Glutamatergic neuron (in vitro differentiated cells): ENCODE data around the gene ZNF280B. TPM values are rescaled to one million over a fixed set of nuclear protein-coding genes. Genes with fewer than 3 reads are reported as not detected.

ENCODE experiments used
- DNase-seq: peaks from one replicate; pipeline ENCODE4 v3.0.0; 2022
- H3K27ac Mint-ChIP-seq: one replicate; pipeline ENCODE4 v1.8.0; 2020; ENCODE audit warnings: mild to moderate bottlenecking, mixed read lengths, inconsistent platforms; ENCODE audit not compliant: unreplicated experiment
- H3K27me3 Mint-ChIP-seq: one replicate; pipeline ENCODE4 v1.8.0; 2020; ENCODE audit warnings: mild to moderate bottlenecking, moderate library complexity, mixed read lengths, inconsistent platforms; ENCODE audit not compliant: unreplicated experiment
- H3K36me3 Mint-ChIP-seq: one replicate; pipeline ENCODE4 v1.8.0; 2020; ENCODE audit warnings: mild to moderate bottlenecking, mixed read lengths, inconsistent platforms; ENCODE audit not compliant: unreplicated experiment
- H3K4me1 Mint-ChIP-seq: one replicate; pipeline ENCODE4 v1.8.0; 2020; ENCODE audit warnings: mild to moderate bottlenecking, low read depth, mixed read lengths, inconsistent platforms; ENCODE audit not compliant: unreplicated experiment
- H3K4me3 Mint-ChIP-seq: one replicate; pipeline ENCODE4 v1.8.0; 2020; ENCODE audit warnings: mild to moderate bottlenecking, mixed read lengths, inconsistent platforms; ENCODE audit not compliant: unreplicated experiment
- H3K9me3 Mint-ChIP-seq: one replicate; pipeline ENCODE4 v1.8.0; 2020; ENCODE audit warnings: mild to moderate bottlenecking, moderate library complexity, mixed read lengths, inconsistent platforms; ENCODE audit not compliant: unreplicated experiment
- total RNA-seq: library from RNA; stranded (reverse); fragmentation: NEBNext Ultra II Directional; extraction: Animal tissue kit (Norgen Biotek cat#: 25700); gene quantifications from one replicate; pipeline ENCODE4 v1.2.1, GENCODE V29; 2021; ENCODE audit not compliant: unreplicated experiment
- TF ChIP-seq, protein P1 (sequence below): fragments of 200-600 bp; sonication (generic); IDR thresholded peaks from one replicate; pipeline ENCODE4 v1.5.0; 2021; ENCODE audit not compliant: partially characterized antibody, unreplicated experiment

ZNF280B gene
- total RNA-seq, 1 donor from 2014 or later = 1.8 TPM

DNA sequence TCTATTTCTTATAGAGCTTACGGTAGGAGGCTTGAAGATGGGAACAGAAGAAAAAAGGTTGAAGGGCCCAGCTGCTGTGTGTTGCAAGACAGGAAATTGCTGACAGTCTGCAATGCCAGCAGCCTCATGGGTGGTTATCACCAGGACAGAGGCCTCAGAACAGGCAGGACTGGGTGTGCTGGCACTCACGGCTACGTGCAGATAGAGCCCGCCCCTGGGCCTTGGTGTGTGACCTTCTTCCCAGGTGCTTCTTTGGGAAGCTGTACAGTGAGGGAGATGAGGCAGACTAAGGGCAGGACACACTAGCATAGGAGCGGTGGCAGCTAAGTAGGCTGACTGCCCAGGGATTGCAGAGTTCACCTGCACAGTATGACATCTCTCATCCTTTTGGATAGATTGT lies 37.9 kb upstream of the ZNF280B start:
- TF ChIP-seq, protein P1, sequence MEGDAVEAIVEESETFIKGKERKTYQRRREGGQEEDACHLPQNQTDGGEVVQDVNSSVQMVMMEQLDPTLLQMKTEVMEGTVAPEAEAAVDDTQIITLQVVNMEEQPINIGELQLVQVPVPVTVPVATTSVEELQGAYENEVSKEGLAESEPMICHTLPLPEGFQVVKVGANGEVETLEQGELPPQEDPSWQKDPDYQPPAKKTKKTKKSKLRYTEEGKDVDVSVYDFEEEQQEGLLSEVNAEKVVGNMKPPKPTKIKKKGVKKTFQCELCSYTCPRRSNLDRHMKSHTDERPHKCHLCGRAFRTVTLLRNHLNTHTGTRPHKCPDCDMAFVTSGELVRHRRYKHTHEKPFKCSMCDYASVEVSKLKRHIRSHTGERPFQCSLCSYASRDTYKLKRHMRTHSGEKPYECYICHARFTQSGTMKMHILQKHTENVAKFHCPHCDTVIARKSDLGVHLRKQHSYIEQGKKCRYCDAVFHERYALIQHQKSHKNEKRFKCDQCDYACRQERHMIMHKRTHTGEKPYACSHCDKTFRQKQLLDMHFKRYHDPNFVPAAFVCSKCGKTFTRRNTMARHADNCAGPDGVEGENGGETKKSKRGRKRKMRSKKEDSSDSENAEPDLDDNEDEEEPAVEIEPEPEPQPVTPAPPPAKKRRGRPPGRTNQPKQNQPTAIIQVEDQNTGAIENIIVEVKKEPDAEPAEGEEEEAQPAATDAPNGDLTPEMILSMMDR = no peak
- no peak overlapping the region for H3K27ac Mint-ChIP-seq
- no peak overlapping the region for H3K4me3 Mint-ChIP-seq
- H3K27me3 Mint-ChIP-seq = peaks cover 6% of the 10 kb centered on the region
- no peaks in the 10 kb centered on the region for H3K9me3 Mint-ChIP-seq
- no peaks in the 10 kb centered on the region for H3K4me1 Mint-ChIP-seq
- peaks cover 6% of the 10 kb centered on the region for H3K36me3 Mint-ChIP-seq
- DNase-seq = no peak

DNA sequence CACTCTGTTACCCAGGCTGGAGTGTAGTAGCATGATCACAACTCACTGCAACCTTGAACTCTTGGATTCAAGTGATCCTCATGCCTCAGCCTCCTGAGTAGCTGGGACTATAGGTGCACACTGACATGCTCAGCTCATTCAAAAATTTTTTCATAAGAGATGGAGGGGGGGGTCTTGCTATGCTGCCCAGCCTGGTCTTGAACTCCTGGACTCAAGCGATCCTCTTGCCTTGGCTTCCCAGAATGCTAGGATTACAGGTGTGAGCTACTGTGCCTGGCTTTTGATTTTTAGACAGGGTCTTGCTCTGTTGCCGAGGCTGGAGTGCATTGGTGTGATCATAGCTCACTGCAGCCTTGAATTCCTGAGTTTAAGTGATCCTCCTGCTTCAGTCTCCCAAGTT lies 36.5 kb upstream of the ZNF280B start:
- no peaks in the 10 kb centered on the region for H3K9me3 Mint-ChIP-seq
- H3K27ac Mint-ChIP-seq = no peak overlapping the region
- H3K4me1 Mint-ChIP-seq = no peaks in the 10 kb centered on the region
- TF ChIP-seq, protein P1 = no peak
- peaks cover 4% of the 10 kb centered on the region for H3K27me3 Mint-ChIP-seq
- no peak overlapping the region for H3K4me3 Mint-ChIP-seq
- H3K36me3 Mint-ChIP-seq = peaks cover 4% of the 10 kb centered on the region
- DNase-seq = no peak

DNA sequence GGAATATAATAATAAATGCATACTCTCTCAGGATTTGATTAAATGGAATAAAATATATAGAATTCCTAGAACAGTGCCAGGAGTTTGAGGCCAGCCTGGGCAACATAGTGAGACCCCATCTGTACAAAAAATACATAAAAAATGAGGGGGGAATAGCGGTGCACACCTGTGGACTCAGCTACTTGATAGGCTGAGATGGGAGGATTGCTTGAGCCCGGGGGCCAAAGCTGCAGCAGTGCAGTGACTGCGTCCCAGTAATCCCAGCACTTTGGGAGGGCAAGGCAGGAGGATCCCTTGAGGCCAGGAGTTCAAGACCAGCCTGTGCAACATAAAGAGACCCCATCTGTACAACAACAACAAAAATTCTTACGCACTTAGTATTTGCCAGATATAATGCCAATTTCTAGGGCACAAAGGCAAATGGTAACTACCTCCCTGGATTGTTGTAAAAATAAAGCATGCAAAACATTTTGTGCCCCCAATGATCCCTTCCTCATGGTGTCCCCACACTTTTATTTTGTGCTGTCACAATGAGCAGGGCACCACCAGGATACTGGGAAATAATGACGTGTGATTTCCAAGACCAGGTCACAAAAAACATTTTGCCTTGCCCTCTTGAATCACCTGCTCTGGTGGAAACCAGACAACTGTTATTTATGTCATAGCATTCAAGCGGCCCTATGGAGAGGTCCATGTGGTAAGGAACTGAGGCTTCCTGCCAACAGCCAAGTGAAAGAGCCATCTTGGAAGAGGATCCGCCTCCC lies 29.9 kb upstream of the ZNF280B start:
- peaks cover 5% of the 10 kb centered on the region for H3K36me3 Mint-ChIP-seq
- H3K4me3 Mint-ChIP-seq = no peak overlapping the region
- no peak overlapping the region for H3K27ac Mint-ChIP-seq
- H3K4me1 Mint-ChIP-seq = no peaks in the 10 kb centered on the region
- H3K27me3 Mint-ChIP-seq = peaks cover 5% of the 10 kb centered on the region
- no peak for DNase-seq
- H3K9me3 Mint-ChIP-seq = peaks cover 3% of the 10 kb centered on the region
- TF ChIP-seq, protein P1 = no peak

DNA sequence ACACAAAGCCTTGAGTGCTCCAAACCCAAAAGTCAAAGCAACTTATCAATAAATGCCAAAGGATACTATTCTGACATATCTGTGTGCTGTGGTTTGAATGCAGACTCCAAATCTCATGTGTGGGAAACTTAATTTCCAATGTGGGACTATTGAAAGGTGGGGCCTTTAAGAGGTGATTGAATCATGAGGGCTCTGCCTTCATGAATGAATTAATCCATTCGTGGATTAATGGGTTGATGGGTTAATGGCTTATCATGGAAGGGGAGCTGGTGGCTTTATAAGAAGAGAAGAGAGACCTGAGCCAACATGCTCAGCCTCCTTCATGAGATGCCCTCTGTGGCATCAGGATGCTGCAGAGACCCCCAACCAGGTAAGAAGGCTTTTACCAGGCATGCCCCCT lies 28.4 kb upstream of the ZNF280B start:
- Mint-ChIP-seq H3K4me3 (no peak overlapping the region), H3K36me3 (peaks cover 5% of the 10 kb centered on the region), H3K9me3 (peaks cover 3% of the 10 kb centered on the region), H3K4me1 (no peaks in the 10 kb centered on the region), H3K27me3 (peaks cover 5% of the 10 kb centered on the region), H3K27ac (no peak overlapping the region)
- no peak for DNase-seq
- TF ChIP-seq, protein P1 = no peak

DNA sequence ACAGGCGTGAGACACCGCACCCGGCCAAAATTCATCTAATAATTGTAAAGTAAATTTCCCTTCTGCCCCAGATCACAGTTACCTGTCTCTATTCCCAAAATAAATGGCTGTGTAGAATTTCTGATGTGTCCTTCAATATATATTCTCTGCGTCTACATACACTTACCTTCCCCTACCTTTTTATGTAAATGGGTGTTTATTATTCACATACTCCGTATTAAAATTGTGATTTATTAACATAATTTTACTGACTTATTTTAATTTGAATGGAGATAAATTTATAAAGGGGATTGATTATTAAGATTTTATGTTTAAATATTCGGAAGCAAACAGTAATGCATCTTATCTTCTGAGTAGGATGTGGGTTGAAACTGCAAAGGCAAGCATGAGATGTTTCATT lies 28.0 kb upstream of the ZNF280B start:
- Mint-ChIP-seq H3K9me3 (peaks cover 3% of the 10 kb centered on the region), H3K4me1 (no peaks in the 10 kb centered on the region), H3K27ac (no peak overlapping the region), H3K4me3 (no peak overlapping the region), H3K36me3 (peaks cover 5% of the 10 kb centered on the region), H3K27me3 (peaks cover 5% of the 10 kb centered on the region)
- TF ChIP-seq, protein P1 = no peak
- no peak for DNase-seq
